ENCODE results near the gene EAF2. TPM values are rescaled to one million over a fixed set of nuclear protein-coding genes. Genes with fewer than 3 reads are reported as not detected.

EAF2 gene
- total and polyA plus RNA-seq, 2 of the 13 experiments (the other 11 are each of a cell fraction or from before 2014, with no cell fraction given): 4.0 to 14.6 TPM

DNA sequence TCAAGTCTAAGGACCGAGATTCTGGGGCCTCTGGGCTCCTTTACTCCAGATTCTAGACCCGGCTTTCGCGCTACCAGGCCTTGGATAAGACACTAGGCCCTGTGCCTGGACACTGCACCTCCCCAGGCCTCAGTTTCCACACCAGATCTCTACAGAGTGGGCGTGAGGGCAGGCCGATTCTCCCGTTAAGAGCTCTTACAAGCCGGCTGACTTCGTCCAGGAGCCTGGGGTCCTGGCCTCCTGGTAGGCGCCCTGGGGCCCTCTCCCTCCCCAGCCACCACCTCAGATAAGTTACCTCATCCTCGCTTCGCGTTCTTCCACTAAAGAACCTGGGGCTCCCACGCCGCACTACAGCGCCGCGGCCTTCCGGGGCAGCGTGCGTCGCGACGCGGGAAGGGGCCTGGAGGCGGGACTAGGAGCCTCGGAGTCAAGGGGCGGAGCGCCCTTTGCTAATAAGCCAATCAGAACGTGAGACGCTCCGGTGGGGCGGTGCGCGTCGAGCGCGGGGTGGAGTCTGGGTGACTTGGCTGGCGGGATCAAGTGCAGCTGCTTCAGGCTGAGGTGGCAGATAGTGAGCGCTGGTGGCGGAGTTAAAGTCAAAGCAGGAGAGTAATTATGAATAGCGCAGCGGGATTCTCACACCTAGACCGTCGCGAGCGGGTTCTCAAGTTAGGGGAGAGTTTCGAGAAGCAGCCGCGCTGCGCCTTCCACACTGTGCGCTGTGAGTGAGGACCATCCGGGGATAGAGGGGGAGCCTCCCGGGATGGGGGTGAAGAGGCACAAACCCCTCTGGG is at the start of gene EAF2, which contains the start of gene IQCB1 (continued):
- TF ChIP-seq, protein P1, sequence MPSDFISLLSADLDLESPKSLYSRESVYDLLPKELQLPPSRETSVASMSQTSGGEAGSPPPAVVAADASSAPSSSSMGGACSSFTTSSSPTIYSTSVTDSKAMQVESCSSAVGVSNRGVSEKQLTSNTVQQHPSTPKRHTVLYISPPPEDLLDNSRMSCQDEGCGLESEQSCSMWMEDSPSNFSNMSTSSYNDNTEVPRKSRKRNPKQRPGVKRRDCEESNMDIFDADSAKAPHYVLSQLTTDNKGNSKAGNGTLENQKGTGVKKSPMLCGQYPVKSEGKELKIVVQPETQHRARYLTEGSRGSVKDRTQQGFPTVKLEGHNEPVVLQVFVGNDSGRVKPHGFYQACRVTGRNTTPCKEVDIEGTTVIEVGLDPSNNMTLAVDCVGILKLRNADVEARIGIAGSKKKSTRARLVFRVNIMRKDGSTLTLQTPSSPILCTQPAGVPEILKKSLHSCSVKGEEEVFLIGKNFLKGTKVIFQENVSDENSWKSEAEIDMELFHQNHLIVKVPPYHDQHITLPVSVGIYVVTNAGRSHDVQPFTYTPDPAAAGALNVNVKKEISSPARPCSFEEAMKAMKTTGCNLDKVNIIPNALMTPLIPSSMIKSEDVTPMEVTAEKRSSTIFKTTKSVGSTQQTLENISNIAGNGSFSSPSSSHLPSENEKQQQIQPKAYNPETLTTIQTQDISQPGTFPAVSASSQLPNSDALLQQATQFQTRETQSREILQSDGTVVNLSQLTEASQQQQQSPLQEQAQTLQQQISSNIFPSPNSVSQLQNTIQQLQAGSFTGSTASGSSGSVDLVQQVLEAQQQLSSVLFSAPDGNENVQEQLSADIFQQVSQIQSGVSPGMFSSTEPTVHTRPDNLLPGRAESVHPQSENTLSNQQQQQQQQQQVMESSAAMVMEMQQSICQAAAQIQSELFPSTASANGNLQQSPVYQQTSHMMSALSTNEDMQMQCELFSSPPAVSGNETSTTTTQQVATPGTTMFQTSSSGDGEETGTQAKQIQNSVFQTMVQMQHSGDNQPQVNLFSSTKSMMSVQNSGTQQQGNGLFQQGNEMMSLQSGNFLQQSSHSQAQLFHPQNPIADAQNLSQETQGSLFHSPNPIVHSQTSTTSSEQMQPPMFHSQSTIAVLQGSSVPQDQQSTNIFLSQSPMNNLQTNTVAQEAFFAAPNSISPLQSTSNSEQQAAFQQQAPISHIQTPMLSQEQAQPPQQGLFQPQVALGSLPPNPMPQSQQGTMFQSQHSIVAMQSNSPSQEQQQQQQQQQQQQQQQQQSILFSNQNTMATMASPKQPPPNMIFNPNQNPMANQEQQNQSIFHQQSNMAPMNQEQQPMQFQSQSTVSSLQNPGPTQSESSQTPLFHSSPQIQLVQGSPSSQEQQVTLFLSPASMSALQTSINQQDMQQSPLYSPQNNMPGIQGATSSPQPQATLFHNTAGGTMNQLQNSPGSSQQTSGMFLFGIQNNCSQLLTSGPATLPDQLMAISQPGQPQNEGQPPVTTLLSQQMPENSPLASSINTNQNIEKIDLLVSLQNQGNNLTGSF (CRISPR knock-in tag; IDR thresholded peaks at IDR 0.05): peak; percentile 16; the same call in 1 of the 2 replicates
- TF ChIP-seq, protein P2, sequence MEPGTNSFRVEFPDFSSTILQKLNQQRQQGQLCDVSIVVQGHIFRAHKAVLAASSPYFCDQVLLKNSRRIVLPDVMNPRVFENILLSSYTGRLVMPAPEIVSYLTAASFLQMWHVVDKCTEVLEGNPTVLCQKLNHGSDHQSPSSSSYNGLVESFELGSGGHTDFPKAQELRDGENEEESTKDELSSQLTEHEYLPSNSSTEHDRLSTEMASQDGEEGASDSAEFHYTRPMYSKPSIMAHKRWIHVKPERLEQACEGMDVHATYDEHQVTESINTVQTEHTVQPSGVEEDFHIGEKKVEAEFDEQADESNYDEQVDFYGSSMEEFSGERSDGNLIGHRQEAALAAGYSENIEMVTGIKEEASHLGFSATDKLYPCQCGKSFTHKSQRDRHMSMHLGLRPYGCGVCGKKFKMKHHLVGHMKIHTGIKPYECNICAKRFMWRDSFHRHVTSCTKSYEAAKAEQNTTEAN (CRISPR knock-in tag; conservative IDR thresholded peaks at IDR 0.05): peak; percentile 49; the same call in 1 of the 2 replicates
- TF ChIP-seq SAP130 (CRISPR knock-in tag; IDR thresholded peaks at IDR 0.05; ENCODE audit: low read depth) (peak; percentile 80), ZFP62 (CRISPR knock-in tag; IDR thresholded peaks at IDR 0.05) (no peak), NR2F6 (IDR thresholded peaks at IDR 0.05) (no peak), NR2F6 (CRISPR knock-in tag; IDR thresholded peaks at IDR 0.05) (peak; percentile 14; the same call in 1 of the 2 replicates), ZBTB20 (CRISPR knock-in tag; IDR thresholded peaks at IDR 0.05; ENCODE audit: borderline replicate concordance, low read depth) (peak; percentile 74; the same call in 1 of the 2 replicates), KMT2A (CRISPR knock-in tag; IDR thresholded peaks at IDR 0.05) (peak; percentile 79), ZNF318 (CRISPR knock-in tag; IDR thresholded peaks at IDR 0.05) (no peak), RBAK (CRISPR knock-in tag; IDR thresholded peaks at IDR 0.05) (no peak), ZNF883 (CRISPR knock-in tag; IDR thresholded peaks at IDR 0.05; ENCODE audit: not compliant biosample characterization) (peak; percentile 95), ZNF484 (CRISPR knock-in tag; IDR thresholded peaks at IDR 0.05; ENCODE audit: borderline replicate concordance, low read depth) (no peak)
- TF ChIP-seq, protein P3, sequence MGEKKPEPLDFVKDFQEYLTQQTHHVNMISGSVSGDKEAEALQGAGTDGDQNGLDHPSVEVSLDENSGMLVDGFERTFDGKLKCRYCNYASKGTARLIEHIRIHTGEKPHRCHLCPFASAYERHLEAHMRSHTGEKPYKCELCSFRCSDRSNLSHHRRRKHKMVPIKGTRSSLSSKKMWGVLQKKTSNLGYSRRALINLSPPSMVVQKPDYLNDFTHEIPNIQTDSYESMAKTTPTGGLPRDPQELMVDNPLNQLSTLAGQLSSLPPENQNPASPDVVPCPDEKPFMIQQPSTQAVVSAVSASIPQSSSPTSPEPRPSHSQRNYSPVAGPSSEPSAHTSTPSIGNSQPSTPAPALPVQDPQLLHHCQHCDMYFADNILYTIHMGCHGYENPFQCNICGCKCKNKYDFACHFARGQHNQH (CRISPR knock-in tag; IDR thresholded peaks at IDR 0.05): peak; percentile 38; the same call in 1 of the 2 replicates

Measured in HepG2 (cell line).